Renal cortical epithelial cell (primary cell): ENCODE results near the gene DPM2. TPM values are rescaled to one million over a fixed set of nuclear protein-coding genes. Genes with fewer than 3 reads are reported as not detected.

Experiments
- DNase-seq: peaks from one replicate; pipeline ENCODE4 v3.0.0-alpha.2; 2011; ENCODE audit warnings: low read depth
- total RNA-seq: library from RNA; depleted of rRNA; stranded (reverse); fragments of >200 nt; gene quantifications from 2 replicates; pipeline ENCODE4 v1.2.3, GENCODE V29; 2014

Gene DPM2
- total RNA-seq, 1 donor from 2014 or later, result 7.1 TPM

DNA sequence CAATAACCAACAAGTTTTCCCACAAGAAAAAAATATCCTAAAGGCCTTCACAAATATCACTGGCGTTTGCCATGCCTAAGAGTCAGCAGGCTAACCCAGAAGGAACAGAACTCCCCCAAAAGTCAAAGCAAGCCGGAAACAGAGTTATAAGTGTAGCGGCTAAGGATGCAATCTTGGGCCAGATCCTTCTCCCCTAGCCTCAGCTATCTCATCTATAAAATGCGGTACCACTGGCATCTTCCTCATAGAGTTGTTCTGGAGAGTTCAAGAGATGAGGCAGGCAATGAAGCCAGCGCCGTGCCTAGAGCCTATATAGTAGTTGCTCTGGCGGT is 632 bp downstream of the DPM2 start:
- DNase-seq, result no peak

DNA sequence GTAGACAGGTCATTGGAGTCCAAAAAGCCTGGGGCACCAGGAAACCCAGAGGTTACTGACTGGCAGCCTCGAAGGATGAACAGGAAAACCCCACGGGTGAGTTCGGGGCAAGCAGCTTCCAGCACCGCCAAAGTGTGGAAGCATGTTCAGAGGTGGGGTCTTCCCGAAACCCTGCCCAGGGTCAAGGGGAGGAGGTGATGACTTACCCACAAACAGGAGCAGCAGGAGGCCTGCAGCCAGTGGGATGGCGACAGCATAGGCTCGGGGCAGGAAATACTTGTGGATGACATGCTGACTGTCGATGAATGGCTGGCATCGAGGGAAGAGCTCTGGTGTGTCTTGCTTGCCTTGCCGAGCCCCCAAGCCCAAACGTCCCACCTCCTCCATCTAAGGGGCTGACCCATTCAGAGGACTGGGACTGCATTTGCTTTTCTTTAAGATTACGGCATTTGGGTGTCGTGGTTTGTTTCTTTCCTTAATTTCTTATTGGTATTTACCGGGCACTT is 1.3 kb downstream of the DPM2 start:
- no peak for DNase-seq

- DNase-seq, result no peak
Measured at GRCh38 chr9:127935765-127936221, 1.9 kb downstream of the DPM2 start.

- no peak for DNase-seq
Measured at GRCh38 chr9:127934986-127935385, 2.7 kb downstream of the DPM2 start.

GRCh38 chr9:127934248-127934647 is 3.4 kb downstream of the DPM2 start:
- no peak for DNase-seq

GRCh38 chr9:127931092-127931881 is 6.4 kb downstream of the DPM2 start:
- peak; percentile 35 for DNase-seq

DNA sequence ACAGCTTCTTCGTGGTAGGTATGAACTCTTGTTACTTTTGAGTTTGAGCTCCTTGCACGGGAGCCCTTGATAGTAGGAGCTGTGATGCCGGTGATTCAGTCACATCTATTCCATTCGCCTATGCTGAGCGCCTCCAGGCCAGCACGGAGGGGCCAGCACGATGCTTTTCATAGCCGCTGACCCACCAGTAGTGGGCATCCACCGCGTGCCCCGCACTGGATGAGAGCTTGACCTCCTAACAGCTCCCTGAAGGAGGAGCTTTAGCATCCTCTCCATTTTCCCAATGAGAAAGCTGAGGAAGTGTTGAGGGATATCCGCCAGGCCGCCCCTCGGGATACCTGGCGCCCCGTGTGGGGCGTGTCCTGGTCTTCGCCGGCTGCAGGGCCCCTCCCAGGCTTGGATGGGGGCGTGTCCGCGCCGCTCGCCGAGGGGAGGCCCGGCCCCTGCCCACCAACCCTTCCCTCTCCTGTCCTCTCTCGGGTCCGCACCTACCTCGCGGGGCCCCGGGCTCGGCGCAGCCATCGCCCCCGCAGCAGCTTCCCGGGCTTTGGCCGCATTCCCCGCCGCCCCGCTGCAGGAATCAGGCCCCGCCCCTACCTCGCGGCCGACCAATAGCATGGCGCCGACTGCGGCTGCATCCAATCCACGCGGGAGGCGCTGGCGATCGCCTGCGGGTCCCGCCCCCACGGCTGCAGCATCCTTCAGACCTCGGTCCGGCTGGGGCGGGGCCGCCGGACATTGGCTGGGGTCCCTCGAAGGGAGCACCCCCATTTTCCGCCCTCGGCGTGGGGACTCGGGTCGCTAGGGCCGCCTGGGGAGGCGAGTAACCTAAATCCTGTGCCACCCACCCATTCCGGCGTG is 7.2 kb downstream of the DPM2 start, which contains the start of gene PIP5KL1:
TSS of gene PIP5KL1 (minus strand) at position 547 of the 861 bp plus-strand sequence. CDS start at position 522, 25 bp downstream.
- peak; percentile 55 for DNase-seq

DNA sequence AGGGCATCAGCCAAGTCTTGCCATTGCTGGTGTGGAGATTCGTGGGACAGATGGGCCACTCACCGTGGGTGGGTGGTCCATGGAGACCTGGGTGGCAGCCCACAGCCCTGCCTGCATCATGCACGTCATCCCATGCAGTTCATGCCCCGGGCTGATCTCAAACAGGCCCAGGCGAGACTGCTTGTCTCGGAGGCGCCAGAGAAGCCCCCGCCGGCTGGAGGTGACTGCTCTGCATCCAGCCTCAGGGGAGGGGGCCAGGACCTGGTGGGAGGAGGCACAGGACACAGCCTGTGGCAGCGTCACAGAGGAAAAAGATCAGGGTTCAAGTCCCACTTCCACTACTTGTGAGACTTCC is 8.1 kb downstream of the DPM2 start:
- DNase-seq, result no peak

GRCh38 chr9:127928676-127929624 is 8.7 kb downstream of the DPM2 start:
- no peak for DNase-seq

DNA sequence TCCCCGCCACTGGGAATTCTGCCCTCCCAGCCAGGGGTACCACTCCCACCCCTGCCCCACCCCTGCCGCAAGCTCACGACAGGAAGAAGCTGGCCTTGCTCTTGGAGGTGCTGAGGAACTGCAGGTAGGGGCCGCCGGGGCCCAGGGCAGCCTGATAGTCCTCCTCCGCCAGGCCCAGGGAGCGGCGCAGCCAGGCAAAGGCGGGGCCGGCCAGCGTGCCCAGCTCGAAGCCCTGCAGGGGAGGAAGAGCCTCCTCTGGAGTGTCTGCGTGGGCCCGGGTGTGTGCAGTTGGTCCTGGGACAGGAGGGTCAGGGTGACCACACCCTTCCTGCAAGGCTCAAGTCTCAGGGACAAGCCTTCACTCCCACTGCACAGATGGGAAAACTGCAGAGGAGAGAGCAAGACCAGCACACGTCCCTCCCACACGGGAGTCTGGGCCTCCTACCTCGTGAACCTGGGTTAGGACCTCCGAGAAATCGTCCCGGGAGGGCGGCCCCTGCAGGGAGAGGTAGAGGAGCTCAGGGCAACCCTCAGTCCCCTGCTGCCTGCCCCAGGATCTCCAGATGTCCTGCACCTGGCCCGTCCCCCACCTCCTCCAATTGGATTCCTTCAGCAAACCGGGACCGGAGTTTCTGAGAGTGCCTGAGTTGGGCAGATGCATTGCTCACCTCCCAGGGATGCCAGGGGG is 9.5 kb downstream of the DPM2 start:
- DNase-seq, result no peak

DNA sequence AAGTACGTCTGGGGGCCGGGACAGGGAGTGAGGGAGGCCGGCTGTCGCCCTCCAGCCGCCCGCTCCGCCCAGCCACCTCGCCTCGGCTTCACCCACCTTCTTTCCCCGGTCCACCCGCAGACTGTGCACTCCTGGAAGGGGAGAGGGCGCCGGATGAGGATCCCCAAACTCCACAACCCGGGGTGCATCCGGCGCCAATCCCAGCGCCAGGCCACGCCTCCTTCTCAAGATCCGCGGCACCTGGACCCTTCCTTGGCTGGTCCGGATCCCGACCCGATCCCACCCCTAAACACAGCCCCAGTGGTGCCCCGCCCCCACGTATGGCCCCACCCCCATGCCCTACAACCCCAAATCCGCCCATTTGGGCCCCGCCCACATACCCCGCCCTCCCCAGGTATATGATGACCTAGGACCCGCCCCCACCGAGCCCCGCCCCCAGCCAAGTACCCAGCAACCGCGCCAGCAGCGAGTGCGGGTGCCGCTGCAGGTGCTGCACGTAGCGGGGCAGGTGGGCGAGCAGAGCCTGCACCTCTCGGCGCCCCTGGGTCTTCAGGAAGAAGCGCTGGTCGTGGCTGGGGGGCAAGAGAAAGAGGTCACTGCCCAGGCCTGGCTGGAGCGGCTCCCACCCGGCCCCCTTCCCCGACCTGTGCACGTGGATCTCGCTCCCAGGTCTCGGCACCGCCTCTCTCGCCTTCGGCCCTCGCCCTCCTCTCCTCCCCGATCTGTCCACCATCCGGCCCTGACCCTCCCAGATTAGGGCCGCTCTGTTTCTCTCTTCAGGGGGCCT is 10.3 kb downstream of the DPM2 start:
- no peak for DNase-seq

DNA sequence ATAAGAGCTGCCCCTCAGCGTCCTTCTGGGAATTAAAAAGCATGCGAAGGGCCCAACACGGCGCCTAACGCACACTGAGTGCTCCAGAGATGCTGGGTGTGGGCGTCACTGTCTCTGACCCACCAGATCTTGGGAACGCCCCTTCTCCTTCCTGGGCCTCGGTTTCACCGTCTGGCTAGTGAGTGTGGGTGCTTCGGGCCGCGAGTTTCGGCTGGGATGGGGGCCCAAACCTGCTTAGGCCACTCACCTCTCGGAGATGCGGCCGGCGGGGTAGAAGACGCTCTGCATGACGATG is 10.8 kb downstream of the DPM2 start:
- no peak for DNase-seq

DNA sequence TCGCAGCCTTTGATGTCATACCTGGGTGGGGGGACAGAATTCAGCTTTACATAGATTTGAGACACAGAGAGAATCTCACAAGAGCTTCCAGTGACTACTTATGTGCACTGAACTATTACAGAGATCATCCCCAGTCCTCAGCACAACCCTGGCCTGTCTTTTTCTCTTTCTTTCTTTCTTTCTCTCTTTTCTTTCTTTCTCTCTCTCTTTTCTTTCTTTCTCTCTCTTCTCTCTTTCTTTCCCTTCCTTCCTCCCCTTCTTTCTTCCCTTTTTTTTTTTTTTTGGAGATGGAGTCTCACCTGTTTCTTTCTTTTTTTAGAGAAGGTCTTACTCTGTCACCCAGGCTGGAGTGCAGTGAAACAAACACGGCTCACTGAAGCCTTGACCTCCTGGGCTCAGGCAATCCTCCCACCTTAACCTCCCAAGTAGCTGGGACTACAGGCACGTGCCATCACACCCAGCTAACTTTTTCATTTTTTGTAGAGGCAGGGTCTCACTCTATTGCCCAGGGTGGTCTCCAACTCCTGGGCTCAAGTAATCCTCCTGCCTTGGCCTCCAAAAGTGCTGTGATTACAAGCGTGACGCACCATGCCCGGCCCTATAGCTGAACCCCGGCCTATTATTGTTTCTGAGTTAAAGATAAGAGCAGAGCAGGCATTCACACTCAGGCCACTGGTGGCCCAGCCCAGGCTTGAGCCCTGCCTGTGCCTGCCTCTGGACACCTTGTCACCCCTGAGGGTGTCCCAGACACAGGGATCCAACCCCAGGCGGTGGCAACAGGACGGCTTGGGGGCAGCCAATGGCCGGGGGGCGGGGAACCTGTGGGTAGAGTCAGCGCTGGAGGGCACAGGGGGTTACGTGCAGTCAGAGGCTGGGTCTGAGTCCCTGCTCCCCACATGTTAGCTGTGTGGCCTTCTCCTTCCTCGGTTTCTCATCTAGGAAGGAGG is 11.4 kb downstream of the DPM2 start:
- DNase-seq, result no peak

GRCh38 chr9:127924736-127925444 is 12.8 kb downstream of the DPM2 start:
- no peak for DNase-seq

DNA sequence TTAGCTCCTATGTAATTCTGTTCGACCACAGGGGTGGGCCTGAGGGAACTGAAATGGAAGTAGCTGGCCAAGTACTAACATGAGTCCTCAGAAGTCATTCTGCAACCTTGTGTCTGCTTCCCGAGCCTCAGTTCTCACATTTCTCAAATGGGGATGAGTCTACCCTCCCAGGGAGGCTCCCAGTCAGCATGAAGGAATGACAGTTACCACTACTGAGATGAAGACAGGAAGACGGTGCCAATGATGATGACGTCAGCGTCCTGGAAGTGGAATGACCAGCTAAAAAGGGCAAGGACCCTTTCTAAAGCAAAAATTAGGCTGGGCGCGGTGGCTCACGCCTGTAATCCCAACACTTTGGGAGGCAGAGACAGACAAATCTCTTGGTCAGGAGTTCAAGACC is 13.9 kb downstream of the DPM2 start:
- peak; percentile 72 for DNase-seq

DNA sequence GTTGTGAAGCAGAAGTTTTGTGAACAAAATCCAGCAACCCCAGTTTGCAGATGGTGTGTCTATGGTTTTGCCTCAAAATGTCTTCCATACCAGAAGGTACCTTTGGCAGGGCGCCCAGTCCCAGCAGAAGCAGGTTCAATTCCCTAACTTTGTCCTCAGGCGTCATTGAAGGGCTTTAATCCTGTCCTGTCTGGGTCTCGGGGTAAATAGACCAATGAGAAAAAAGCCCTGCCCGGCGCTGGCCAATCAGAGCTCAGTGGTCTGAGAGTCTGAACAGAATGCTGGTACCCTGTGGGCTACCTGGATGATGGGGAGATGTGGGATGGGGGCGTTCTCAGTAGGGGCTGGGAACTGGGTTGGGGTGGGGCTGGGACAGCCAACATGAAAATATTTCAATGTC is 14.6 kb downstream of the DPM2 start:
- no peak for DNase-seq

GRCh38 chr9:127921557-127922120 is 16.0 kb downstream of the DPM2 start:
- DNase-seq, result no peak

GRCh38 chr9:127920794-127921193 is 16.9 kb downstream of the DPM2 start:
- no peak for DNase-seq
